22Rv1 (cell line): ENCODE data around the gene GPS2.

Experiments
- ZFX ChIP-seq: fragments of 450-650 bp; IDR thresholded peaks from 2 replicates; pipeline ENCODE4 v1.6.1; 2017; ENCODE audit warnings: antibody characterized with exemption, borderline replicate concordance
- TF ChIP-seq, protein P1 (sequence below): fragments of 450-650 bp; IDR thresholded peaks from 2 replicates; pipeline ENCODE4 v1.5.1; 2017; ENCODE audit warnings: mild to moderate bottlenecking

DNA sequence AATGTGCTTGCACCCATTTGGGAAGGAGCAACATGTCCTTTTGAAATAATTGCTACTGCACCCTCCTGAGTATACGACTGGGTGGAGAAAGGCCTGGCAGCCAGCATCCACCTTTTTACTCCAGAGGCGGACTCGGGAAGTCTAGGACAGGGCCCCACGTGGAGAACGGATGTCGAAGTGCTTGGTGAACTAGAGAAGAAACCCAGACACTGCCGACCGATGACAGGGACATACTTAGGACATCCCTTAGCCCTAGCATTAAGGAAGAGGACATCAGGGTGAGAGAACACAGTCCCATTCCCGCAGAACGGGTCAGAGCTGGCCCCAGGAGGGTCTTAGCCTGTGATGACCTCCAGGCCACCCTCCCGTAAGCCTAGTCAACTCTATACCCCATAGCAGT is 24.5 kb downstream of the GPS2 start:
- TF ChIP-seq, protein P1, sequence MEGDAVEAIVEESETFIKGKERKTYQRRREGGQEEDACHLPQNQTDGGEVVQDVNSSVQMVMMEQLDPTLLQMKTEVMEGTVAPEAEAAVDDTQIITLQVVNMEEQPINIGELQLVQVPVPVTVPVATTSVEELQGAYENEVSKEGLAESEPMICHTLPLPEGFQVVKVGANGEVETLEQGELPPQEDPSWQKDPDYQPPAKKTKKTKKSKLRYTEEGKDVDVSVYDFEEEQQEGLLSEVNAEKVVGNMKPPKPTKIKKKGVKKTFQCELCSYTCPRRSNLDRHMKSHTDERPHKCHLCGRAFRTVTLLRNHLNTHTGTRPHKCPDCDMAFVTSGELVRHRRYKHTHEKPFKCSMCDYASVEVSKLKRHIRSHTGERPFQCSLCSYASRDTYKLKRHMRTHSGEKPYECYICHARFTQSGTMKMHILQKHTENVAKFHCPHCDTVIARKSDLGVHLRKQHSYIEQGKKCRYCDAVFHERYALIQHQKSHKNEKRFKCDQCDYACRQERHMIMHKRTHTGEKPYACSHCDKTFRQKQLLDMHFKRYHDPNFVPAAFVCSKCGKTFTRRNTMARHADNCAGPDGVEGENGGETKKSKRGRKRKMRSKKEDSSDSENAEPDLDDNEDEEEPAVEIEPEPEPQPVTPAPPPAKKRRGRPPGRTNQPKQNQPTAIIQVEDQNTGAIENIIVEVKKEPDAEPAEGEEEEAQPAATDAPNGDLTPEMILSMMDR: no peak
- no peak for TF ChIP-seq ZFX
